Gastrocnemius medialis (tissue), 4 donors: Measurements from ENCODE around the gene DYNLT4. TPM values are rescaled to one million over a fixed set of nuclear protein-coding genes. Genes with fewer than 3 reads are reported as not detected.

Experiments
- ATAC-seq, 2 donors: fragments of 150-250 bp; one replicate each; pipeline ENCODE4 v1.9.1; 2016
- DNase-seq, 2 donors: peaks; one replicate each; pipeline ENCODE4 v3.0.0-alpha.2; 2019
- H3K27ac ChIP-seq, 4 donors: fragments of 200-600 bp; sonication (generic); 1 replicate in 1 of 4; 2 replicates in 3 of 4; pipeline ENCODE4 v1.5.1; 2016 to 2018; ENCODE audit warnings: mild to moderate bottlenecking in 2 of 4, moderate library complexity in 1 of 4
- H3K27me3 ChIP-seq, 3 donors: fragments of 200-600 bp; sonication (generic) in 2 of 3; 1 replicate in 1 of 3; 2 replicates in 2 of 3; pipeline versions ENCODE4 v1.5.1 to v1.6.0; 2016 to 2019; ENCODE audit warnings: mild to moderate bottlenecking in 1 of 3, moderate library complexity in 1 of 3
- H3K36me3 ChIP-seq, 2 donors: fragments of 200-600 bp; sonication (generic) in 1 of 2; one replicate each; pipeline ENCODE4 v1.5.1; 2017 to 2018
- H3K4me1 ChIP-seq, 2 donors: fragments of 200-600 bp; sonication (generic) in 1 of 2; one replicate each; pipeline ENCODE4 v1.5.1; 2016 to 2017; ENCODE audit warnings: mild to moderate bottlenecking in 2 of 2
- H3K4me3 ChIP-seq, 4 donors: fragments of 200-600 bp; sonication (generic) in 3 of 4; 1 replicate in 1 of 4; 2 replicates in 3 of 4; pipeline ENCODE4 v1.5.1; 2016 to 2019; ENCODE audit warnings: mild to moderate bottlenecking in 2 of 4
- H3K9me3 ChIP-seq, 3 donors: fragments of 200-600 bp; sonication (generic) in 2 of 3; 1 replicate in 1 of 3; 2 replicates in 2 of 3; pipeline ENCODE4 v1.5.1; 2016 to 2019
- POLR2A ChIP-seq, 2 donors: fragments of 450-650 bp; IDR thresholded peaks; one replicate each; pipeline ENCODE4 v1.6.1; 2017; ENCODE audit warnings: antibody characterized with exemption in 2 of 2, mild to moderate bottlenecking in 2 of 2, moderate library complexity in 2 of 2
- in situ Hi-C, 4 donors: fragments of 200-750 bp; cut with MboI; loops; one replicate each; pipeline versions ENCODE4 v1.15.0 to v1.8.0; 2017; ENCODE audit warnings: low sequenced_read_pairs in 4 of 4
- intact Hi-C: fragments of 100-400 bp; cut with DNase I; formaldehyde crosslinking; loops from one replicate; pipeline ENCODE4 v1.15.1; 2023; ENCODE audit warnings: low total_unique reads
- total RNA-seq, 4 donors: library from RNA; depleted of rRNA; stranded (reverse); fragments of >200 nt; gene quantifications; one replicate each; pipeline versions ENCODE4 v1.1.0 to v1.2.3, GENCODE V29; 2016
- TF ChIP-seq, protein P1 (sequence below), 5 experiments: fragments of 450-650 bp in 3 of 5; fragments of 200-600 bp in 2 of 5; sonication (generic) in 2 of 5; IDR thresholded peaks in 4 of 5; conservative IDR thresholded peaks in 1 of 5; 1 replicate in 4 of 5; 2 replicates in 1 of 5; pipeline ENCODE4 v1.5.1; 2016 to 2019; ENCODE audit warnings: antibody characterized with exemption in 5 of 5, mild to moderate bottlenecking in 3 of 5, moderate library complexity in 3 of 5

The DYNLT4 gene
- total RNA-seq, 4 donors from 2014 or later, result not detected

DNA sequence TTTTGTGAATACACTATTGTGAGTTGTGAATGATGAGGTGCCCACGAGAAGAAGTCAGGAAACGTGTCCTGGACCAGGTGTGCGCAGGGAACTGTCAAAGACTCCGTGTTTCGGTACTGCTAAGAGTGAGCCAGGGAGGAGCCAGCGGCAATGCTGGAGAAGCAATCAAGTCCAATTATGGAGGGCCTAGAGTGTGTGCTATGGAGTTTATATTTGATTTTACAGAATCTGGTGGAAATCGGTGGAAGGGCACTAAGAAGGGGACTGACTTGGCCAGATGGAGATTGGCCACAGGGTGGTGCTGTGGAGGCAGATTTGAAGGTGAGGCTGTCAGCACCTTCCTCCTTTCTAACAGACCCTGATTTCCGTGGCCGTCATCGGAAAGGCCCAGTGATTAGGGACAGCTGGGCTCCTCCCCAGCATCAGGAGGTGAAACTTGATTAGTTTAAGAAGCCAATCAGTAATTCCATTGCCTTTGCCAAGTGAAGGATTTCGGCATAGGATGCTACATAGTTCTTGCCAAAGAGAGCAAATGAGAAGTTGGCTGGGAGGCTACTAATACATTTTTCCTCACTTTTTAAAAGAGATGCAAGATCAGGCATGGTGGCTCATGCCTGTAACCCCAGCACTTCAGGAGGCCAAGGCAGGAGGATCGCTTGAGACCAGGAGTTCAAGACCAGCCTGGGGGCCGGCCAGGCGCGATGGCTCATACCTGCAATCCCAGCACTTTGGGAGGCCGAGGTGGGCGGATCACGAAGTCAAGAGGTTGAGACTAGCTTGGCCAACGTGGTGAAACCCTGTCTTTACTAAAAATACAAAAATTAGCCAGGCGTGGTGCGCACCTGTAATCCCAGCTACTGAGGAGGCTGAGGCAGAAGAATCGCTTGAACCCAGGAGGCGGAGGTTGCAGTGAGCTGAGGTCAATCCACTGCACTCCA, 28.9 kb upstream of the DYNLT4 start:
- Histone ChIP-seq H3K36me3 (no peaks in the 10 kb centered on the region), H3K4me3 (no peak overlapping the region), H3K9me3 (no peaks in the 10 kb centered on the region), H3K4me1 (no peaks in the 10 kb centered on the region), H3K27me3 (no peaks in the 10 kb centered on the region), H3K27ac (no peak overlapping the region)
- DNase-seq (peak; percentile 39 to 63), ATAC-seq (peak; percentile 57 to 77)
- intact Hi-C loops, result loop anchor here (5.0 to 10.0 kb wide), 3 partner anchors 49 to 466 kb away; partner anchors contain the start of genes BEST4, HECTD3 and UROD
- no peak for TF ChIP-seq POLR2A (IDR thresholded peaks at IDR 0.05)
- TF ChIP-seq, protein P1, sequence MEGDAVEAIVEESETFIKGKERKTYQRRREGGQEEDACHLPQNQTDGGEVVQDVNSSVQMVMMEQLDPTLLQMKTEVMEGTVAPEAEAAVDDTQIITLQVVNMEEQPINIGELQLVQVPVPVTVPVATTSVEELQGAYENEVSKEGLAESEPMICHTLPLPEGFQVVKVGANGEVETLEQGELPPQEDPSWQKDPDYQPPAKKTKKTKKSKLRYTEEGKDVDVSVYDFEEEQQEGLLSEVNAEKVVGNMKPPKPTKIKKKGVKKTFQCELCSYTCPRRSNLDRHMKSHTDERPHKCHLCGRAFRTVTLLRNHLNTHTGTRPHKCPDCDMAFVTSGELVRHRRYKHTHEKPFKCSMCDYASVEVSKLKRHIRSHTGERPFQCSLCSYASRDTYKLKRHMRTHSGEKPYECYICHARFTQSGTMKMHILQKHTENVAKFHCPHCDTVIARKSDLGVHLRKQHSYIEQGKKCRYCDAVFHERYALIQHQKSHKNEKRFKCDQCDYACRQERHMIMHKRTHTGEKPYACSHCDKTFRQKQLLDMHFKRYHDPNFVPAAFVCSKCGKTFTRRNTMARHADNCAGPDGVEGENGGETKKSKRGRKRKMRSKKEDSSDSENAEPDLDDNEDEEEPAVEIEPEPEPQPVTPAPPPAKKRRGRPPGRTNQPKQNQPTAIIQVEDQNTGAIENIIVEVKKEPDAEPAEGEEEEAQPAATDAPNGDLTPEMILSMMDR (IDR thresholded peaks at IDR 0.05 in 4 of 5, conservative IDR thresholded peaks at IDR 0.05 in 1 of 5), result peak; percentile 56 to 87 (median 69)
- in situ Hi-C loops, result loop anchor here in 1 of 4 donors (10.0 kb wide), 1 partner anchor 51 kb away; the partner anchor contains the start of gene BEST4

DNA sequence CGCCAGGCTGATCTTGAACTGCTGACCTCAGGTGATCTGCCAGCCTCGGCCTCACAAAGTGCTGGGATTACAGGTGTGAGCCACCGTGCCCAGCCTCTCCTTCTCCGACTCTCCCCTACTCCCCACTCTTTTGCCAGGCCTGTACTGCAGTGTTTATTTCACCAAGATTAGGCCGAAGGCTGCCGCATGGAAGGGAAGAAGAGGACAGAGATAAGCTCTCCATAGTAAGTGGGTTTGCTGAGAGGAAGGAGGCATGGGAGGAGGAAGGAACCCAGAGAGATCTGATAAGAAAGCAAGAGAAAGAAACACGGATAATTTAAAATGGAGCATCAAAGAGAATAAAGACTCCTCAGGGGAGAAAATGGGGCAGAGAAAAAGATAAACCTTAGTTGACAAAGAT, 27.2 kb upstream of the DYNLT4 start:
- intact Hi-C loops, result loop anchor here (10.0 kb wide), 1 partner anchor 180 kb away; the partner anchor contains the start of genes HECTD3 and UROD
- in situ Hi-C loops, result loop anchor here in 1 of 4 donors (10.0 kb wide), 1 partner anchor 50 kb away; the partner anchor contains the start of gene BEST4
- ATAC-seq (no peak), DNase-seq (no peak)
- H3K27ac ChIP-seq, result no peak overlapping the region
- H3K36me3 ChIP-seq, result no peaks in the 10 kb centered on the region
- no peaks in the 10 kb centered on the region for H3K4me1 ChIP-seq
- H3K9me3 ChIP-seq, result no peaks in the 10 kb centered on the region
- no peak overlapping the region for H3K4me3 ChIP-seq
- TF ChIP-seq, protein P1 (IDR thresholded peaks at IDR 0.05 in 4 of 5, conservative IDR thresholded peaks at IDR 0.05 in 1 of 5), result no peak
- TF ChIP-seq POLR2A (IDR thresholded peaks at IDR 0.05), result no peak
- no peaks in the 10 kb centered on the region for H3K27me3 ChIP-seq

DNA sequence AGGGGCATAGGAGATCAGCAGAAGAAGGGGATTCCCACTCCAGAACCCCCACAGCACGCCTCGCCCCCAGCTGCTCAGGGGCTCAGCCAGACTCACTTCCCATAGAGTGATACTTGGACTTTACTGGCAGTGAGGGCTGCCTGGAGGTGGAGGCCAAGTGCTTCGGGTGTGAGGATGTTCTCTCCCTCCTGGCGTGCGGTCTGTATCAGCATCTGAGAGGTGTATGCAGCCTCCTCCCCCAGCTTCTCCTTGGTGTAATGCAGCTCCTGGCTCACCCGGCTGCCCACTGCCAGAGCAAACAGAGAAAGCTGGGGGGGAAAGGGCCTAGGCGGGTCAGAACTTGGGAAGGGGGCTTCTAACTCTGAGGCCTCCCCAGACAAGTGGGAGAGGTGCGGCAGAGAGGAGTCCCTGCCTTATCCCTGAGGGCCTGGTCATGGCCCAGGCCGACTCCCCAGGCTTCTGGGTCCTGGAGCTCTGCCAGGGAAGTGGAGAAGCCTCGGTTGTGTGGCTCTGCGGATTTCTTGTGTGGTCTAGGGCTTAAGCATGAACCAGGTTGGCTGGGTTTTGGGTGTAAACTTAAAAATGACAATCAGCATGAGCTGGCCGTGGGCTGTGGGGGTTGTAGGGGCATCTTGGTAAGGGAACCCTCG, 25.0 kb upstream of the DYNLT4 start:
- in situ Hi-C loops (loop anchor here in 1 of 4 donors (10.0 kb wide), 1 partner anchor 47 kb away; the partner anchor contains the start of gene BEST4), intact Hi-C loops (loop anchor here (10.0 kb wide), 1 partner anchor 183 kb away; the partner anchor contains the start of genes HECTD3 and UROD)
- H3K9me3 ChIP-seq, result no peaks in the 10 kb centered on the region
- H3K4me1 ChIP-seq, result no peaks in the 10 kb centered on the region
- no peak for DNase-seq
- ATAC-seq, result no peak
- TF ChIP-seq, protein P1 (IDR thresholded peaks at IDR 0.05 in 4 of 5, conservative IDR thresholded peaks at IDR 0.05 in 1 of 5), result no peak
- no peak for TF ChIP-seq POLR2A (IDR thresholded peaks at IDR 0.05)
- H3K27me3 ChIP-seq, result no peaks in the 10 kb centered on the region
- no peak overlapping the region for H3K4me3 ChIP-seq
- no peaks in the 10 kb centered on the region for H3K36me3 ChIP-seq
- H3K27ac ChIP-seq, result no peak overlapping the region

DNA sequence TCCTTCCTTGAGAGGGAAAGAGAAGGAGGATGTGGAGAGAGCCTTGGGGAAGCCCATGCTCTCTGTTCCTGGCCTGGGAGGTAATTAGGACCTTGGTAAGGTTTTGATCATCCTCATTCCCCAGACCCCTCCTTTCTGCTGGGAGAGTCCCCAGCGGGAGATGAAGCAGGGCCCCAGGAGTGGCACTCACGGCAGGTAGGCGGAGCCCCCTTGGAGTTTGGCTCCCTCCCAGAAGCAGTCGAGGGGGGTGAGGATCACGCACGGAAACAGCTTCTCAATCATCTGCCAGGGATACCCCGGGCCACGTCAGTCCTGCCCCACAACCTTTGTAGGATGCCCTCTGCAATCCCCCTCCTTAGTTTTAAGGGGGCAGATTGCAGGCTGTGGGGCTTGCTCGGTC, 24.4 kb upstream of the DYNLT4 start:
- intact Hi-C loops (loop anchor here (10.0 kb wide), 1 partner anchor 183 kb away; the partner anchor contains the start of genes HECTD3 and UROD), in situ Hi-C loops (loop anchor here in 1 of 4 donors (10.0 kb wide), 1 partner anchor 47 kb away; the partner anchor contains the start of gene BEST4)
- Histone ChIP-seq H3K9me3 (no peaks in the 10 kb centered on the region), H3K4me3 (no peak overlapping the region), H3K4me1 (no peaks in the 10 kb centered on the region), H3K36me3 (no peaks in the 10 kb centered on the region), H3K27me3 (no peaks in the 10 kb centered on the region), H3K27ac (no peak overlapping the region)
- ATAC-seq (no peak), DNase-seq (no peak)
- TF ChIP-seq POLR2A (IDR thresholded peaks at IDR 0.05), result no peak
- TF ChIP-seq, protein P1 (IDR thresholded peaks at IDR 0.05 in 4 of 5, conservative IDR thresholded peaks at IDR 0.05 in 1 of 5), result no peak
